Right lobe of liver (tissue), 4 donors: Measurements from ENCODE around the gene LAIR2.

Source experiments
- POLR2A ChIP-seq: fragments of 450-650 bp; IDR thresholded peaks from one replicate; pipeline ENCODE4 v1.6.1; 2017; ENCODE audit warnings: antibody characterized with exemption, mild to moderate bottlenecking
- TF ChIP-seq, protein P1 (sequence below), 4 donors: fragments of 200-600 bp in 3 of 4; fragments of 450-650 bp in 1 of 4; IDR thresholded peaks; one replicate each; pipeline versions ENCODE4 v1.5.1 to v1.8.0; 2016 to 2022; ENCODE audit warnings: antibody characterized with exemption in 4 of 4, mild to moderate bottlenecking in 2 of 4
- donor health status: DM: no; HTN: no; CAD: no.
- donor health status: DM: no; HTN: no; CAD: no.
- donor health status: DM: no; HTN: yes; CAD: no.

DNA sequence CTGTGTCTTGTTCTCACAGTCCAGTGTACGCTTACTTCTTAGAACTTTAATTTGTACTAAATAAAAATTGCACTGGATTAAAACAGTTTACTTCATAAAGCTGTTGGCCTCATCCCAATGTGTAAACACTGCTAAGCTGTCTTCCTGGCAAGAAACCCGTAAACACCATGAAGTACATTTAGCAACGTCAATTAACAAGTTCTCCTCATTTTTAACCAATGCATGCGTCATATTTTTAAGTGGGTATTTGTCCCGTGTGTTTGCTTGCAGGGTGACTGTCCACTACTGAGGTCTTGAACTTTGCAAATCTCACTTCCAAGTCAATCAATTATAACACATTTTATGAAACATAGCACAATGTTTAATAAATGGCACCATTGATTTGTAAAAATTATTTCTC is 28.2 kb downstream of the LAIR2 start:
- TF ChIP-seq, protein P1, sequence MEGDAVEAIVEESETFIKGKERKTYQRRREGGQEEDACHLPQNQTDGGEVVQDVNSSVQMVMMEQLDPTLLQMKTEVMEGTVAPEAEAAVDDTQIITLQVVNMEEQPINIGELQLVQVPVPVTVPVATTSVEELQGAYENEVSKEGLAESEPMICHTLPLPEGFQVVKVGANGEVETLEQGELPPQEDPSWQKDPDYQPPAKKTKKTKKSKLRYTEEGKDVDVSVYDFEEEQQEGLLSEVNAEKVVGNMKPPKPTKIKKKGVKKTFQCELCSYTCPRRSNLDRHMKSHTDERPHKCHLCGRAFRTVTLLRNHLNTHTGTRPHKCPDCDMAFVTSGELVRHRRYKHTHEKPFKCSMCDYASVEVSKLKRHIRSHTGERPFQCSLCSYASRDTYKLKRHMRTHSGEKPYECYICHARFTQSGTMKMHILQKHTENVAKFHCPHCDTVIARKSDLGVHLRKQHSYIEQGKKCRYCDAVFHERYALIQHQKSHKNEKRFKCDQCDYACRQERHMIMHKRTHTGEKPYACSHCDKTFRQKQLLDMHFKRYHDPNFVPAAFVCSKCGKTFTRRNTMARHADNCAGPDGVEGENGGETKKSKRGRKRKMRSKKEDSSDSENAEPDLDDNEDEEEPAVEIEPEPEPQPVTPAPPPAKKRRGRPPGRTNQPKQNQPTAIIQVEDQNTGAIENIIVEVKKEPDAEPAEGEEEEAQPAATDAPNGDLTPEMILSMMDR (IDR thresholded peaks at IDR 0.05), result no peak
- no peak for TF ChIP-seq POLR2A
